Measurements from ENCODE around the gene IL1RL2.

IL1RL2 gene

GRCh38 chr2:102179061-102179460 is 7.8 kb upstream of the IL1RL2 start:
- no peak for TF ChIP-seq CTCF (IDR thresholded peaks at IDR 0.05; ENCODE audit: extremely low read depth, missing control alignments)

GRCh38 chr2:102179788-102180686 is 6.8 kb upstream of the IL1RL2 start:
- DNase-seq (ENCODE audit: low spot score) = no peak
- TF ChIP-seq CTCF (IDR thresholded peaks at IDR 0.05; ENCODE audit: extremely low read depth, missing control alignments) = no peak

More at GRCh38 chr2:102179061-102179460, 7.8 kb upstream of the IL1RL2 start:
- DNase-seq (ENCODE audit: low spot score) = no peak

GRCh38 chr2:102180687-102180999 is 6.2 kb upstream of the IL1RL2 start:
- TF ChIP-seq CTCF (IDR thresholded peaks at IDR 0.05; ENCODE audit: extremely low read depth, missing control alignments) = no peak
- no peak for DNase-seq (ENCODE audit: low spot score)

GRCh38 chr2:102181376-102181775 is 5.4 kb upstream of the IL1RL2 start:
- no peak for TF ChIP-seq CTCF (IDR thresholded peaks at IDR 0.05; ENCODE audit: extremely low read depth, missing control alignments)
- no peak for DNase-seq (ENCODE audit: low spot score)

GRCh38 chr2:102181919-102182635 is 4.7 kb upstream of the IL1RL2 start:
- no peak for TF ChIP-seq CTCF (IDR thresholded peaks at IDR 0.05; ENCODE audit: extremely low read depth, missing control alignments)
- no peak for DNase-seq (ENCODE audit: low spot score)

- DNase-seq (ENCODE audit: low spot score) = no peak
- no peak for TF ChIP-seq CTCF (IDR thresholded peaks at IDR 0.05; ENCODE audit: extremely low read depth, missing control alignments)
These were observed 2.8 kb upstream of the IL1RL2 start for GRCh38 chr2:102184018-102184417.

GRCh38 chr2:102184568-102184967 is 2.3 kb upstream of the IL1RL2 start:
- no peak for TF ChIP-seq CTCF (IDR thresholded peaks at IDR 0.05; ENCODE audit: extremely low read depth, missing control alignments)
- DNase-seq (ENCODE audit: low spot score) = no peak
